Panc1 (cell line): Measurements from ENCODE around the gene FAM43B.

ENCODE experiments used
- CTCF ChIP-seq: fragments of 450-650 bp; IDR thresholded peaks from 2 replicates; pipeline ENCODE4 v1.5.1; 2017; ENCODE audit warnings: mild to moderate bottlenecking
- POLR2AphosphoS5 ChIP-seq: IDR thresholded peaks from 2 replicates; pipeline ENCODE4 v1.6.1; 2012; ENCODE audit warnings: mild to moderate bottlenecking, low read depth, low read length, moderate library complexity
- REST ChIP-seq, 2 experiments: IDR thresholded peaks; 2 replicates each; pipeline ENCODE4 v1.6.1; 2011 to 2012; ENCODE audit warnings: low read depth in 2 of 2, control low read depth in 1 of 2, low read length in 1 of 2, mild to moderate bottlenecking in 1 of 2, moderate library complexity in 1 of 2; ENCODE audit not compliant: insufficient read depth in 1 of 2
- SIN3A ChIP-seq: IDR thresholded peaks from 2 replicates; pipeline ENCODE4 v1.6.1; 2012; ENCODE audit warnings: low read depth, mild to moderate bottlenecking, low read length, moderate library complexity, borderline replicate concordance; ENCODE audit not compliant: insufficient read depth

GRCh38 chr1:20575541-20576336 is 23.4 kb downstream of the FAM43B start:
- TF ChIP-seq REST (IDR thresholded peaks at IDR 0.05; ENCODE audit: insufficient read depth in 1 of 2, low read depth in 2 of 2, low read length in 1 of 2) (no peak), CTCF (no peak; the same call in 1 of the 2 replicates), POLR2AphosphoS5 (no peak), SIN3A (no peak)
